ENCODE measurements around the gene CDR2.
"Not testable (repeated sequence)": the region's sequence is repeated elsewhere in the genome, so short reads cannot be mapped to it uniquely, and the experiment has no call there.

DNA sequence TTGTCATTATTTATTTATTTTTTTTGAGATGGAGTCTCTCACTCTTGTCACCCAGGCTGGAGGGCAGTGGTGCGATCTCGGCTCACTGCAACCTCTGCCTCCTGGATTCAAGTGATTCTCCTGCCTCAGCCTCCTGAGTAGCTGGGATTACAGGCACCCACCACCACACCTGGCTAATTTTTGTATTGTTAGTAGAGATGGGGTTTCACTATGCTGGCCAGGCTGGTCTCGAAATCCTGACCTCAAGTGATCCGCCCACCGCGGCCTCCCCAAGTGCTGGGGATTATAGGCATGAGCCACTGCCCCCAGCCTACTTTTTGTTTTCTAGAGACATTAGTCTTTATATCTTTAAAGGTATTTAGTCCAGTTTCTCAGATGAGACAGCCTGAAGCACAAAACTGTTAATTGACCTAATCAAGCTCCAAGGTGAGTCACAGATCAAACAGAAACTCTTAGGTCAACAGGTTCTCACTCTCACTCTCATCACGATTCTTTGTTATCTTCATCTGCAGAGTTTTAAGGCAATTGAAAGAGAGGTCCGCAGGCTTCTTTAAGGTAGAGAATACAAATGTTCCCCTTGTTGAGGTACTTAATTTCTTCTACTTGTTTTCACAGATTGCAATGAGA lies 6.1 kb downstream of the CDR2 start:
- TF ChIP-seq, protein P1, sequence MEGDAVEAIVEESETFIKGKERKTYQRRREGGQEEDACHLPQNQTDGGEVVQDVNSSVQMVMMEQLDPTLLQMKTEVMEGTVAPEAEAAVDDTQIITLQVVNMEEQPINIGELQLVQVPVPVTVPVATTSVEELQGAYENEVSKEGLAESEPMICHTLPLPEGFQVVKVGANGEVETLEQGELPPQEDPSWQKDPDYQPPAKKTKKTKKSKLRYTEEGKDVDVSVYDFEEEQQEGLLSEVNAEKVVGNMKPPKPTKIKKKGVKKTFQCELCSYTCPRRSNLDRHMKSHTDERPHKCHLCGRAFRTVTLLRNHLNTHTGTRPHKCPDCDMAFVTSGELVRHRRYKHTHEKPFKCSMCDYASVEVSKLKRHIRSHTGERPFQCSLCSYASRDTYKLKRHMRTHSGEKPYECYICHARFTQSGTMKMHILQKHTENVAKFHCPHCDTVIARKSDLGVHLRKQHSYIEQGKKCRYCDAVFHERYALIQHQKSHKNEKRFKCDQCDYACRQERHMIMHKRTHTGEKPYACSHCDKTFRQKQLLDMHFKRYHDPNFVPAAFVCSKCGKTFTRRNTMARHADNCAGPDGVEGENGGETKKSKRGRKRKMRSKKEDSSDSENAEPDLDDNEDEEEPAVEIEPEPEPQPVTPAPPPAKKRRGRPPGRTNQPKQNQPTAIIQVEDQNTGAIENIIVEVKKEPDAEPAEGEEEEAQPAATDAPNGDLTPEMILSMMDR (IDR thresholded peaks at IDR 0.05): not testable (repeated sequence)
- TF ChIP-seq POLR2A (IDR thresholded peaks at IDR 0.05): not testable (repeated sequence)

Measured in adrenal gland (tissue), 5 donors.